HG03064 (cell line): ENCODE data around the gene VIPAS39.

Experiments used
- ATAC-seq: cut with Tn5 transposase; IDR thresholded peaks from one replicate; pipeline ENCODE4 v1.9.1; 2021; ENCODE audit warnings: low read depth; ENCODE audit not compliant: unreplicated experiment

Gene VIPAS39

DNA sequence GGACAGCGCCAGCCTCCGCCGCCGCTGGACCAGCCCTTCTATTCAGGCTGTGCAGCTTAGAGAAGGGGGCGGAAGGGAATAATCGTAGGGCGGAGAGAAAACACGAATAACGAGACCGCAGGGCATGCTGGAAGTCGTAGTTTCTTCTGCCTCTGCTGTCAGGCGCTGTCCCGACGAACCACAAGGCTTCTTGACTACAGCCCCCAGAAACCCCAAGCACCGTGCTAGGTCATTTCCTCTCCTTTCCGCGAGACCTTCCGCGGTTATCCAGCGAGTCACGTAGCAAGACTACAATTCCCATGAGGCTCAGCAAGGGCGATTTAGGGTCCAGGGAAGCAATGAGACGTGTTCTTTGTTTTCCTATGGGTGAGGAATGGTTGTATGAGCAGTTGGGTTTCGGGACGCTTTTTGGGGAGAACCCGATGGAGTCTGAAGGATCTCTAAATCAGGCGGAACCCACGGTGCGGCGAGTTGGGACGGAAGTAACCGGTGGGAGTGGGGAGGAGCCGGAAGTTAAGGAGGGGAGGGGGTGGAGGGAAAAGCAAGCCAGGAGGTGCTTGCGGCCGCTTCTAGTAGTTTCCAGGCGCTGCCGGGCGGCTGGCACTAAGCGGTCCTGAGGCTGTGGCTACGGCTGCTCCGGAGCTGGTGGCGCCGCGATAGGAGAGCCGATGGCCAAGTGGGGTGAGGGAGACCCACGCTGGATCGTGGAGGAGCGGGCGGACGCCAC is at the start of gene VIPAS39, which contains the start of gene AHSA1:
TSS of gene VIPAS39 (minus strand) at position 80 of the 727 bp plus-strand sequence. CDS start 3,499 bp downstream, outside the sequence.
TSS of gene AHSA1 (plus strand) at position 572 of the 727 bp plus-strand sequence. CDS start at position 669, 97 bp downstream.
- ATAC-seq: peak; percentile 83

DNA sequence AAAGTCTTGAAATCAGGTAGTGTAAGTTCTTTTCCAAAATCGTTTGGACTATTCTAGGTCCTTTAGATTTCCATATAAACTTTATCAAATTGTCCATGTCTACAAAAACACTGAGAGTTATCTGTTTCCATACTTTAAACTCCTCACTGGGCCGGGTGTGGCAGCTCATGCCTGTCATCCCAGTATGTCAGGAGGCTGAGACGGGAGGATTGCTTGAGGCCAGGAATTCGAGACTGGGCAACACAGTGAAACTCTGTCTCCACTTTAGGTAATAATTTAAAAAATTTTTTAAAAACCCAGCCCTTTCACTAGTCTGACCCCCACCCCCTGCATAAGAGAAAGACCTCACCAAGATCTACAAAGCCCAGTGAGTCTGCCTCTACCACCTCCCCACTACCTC is 47.6 kb upstream of the VIPAS39 start:
- ATAC-seq: no peak

DNA sequence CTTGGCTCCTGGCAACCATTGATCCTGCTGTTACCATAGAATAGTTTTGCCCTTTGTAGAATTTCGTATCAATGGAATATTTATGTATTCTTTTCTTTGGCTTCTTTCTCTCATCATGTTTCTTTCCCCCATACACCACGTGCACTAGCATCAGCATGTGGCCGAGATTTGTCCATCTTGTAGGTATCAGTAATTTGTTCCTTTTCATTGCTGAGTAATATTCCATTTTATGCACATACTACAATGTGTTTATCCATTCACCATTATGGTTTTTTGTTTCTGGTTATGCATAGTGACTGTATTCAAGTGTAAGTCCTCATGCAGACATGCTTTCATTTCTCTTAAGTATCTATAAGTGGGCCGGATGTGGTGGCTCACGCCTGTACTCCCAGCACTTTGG is 45.7 kb upstream of the VIPAS39 start:
- ATAC-seq: no peak

DNA sequence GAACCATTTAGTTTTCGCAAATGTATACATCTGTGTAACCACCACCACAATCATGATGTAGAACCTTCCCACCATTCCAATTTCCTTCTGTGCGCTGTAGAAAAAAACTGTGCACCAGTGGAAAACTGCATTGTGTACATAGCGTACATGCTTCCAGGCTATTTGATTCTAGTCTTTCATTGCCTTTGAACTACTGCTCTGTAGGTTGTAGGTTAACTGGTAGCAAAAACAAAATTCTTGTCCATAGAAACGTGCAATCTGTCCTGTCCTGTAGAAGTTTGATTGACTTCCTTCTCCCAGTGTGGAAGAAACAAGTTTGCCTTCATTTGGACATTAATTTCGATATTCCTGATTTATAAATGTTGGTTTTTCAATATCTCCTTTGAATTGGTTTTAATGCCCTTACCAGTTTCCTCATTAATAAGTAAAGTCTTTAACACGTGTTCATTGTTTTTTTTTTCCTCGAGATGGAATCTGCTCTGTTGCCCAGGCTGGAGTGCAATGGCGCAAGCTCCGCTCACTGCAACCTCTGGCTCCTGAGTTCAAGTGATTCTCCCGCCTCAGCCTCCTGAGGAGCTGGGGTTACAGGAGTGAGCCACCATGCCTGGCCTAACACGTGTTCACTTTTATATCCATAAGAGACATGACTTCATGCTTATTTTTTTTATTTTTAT is 44.8 kb upstream of the VIPAS39 start:
- ATAC-seq: no peak

DNA sequence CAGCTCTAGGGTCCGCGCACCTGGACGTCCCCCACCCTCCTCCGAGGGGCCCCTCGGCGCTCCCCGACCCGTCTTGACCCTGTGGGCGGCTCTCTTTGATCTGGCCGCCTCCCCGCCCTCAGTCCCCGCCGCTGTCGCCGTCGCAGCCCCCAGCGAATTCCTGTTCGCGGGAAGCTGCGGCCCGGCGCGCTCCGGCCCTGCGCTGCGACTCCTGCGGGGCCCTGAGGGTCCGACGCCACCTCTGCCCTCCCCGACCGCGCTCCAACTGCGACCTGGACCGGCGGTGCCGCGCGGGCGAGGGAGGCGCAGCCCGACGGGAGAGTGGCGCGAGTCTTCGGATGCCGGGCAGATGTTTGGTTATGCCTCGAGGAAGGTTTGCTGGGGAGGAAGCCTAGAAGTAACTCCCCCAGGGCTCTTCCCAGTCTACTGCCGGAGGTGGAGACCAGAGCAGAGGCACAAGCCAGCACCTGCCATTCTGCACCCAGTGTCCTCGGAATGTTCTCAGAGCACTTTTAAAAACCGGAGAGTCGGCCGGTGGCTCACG is 41.7 kb upstream of the VIPAS39 start:
- peak; percentile 22 for ATAC-seq

DNA sequence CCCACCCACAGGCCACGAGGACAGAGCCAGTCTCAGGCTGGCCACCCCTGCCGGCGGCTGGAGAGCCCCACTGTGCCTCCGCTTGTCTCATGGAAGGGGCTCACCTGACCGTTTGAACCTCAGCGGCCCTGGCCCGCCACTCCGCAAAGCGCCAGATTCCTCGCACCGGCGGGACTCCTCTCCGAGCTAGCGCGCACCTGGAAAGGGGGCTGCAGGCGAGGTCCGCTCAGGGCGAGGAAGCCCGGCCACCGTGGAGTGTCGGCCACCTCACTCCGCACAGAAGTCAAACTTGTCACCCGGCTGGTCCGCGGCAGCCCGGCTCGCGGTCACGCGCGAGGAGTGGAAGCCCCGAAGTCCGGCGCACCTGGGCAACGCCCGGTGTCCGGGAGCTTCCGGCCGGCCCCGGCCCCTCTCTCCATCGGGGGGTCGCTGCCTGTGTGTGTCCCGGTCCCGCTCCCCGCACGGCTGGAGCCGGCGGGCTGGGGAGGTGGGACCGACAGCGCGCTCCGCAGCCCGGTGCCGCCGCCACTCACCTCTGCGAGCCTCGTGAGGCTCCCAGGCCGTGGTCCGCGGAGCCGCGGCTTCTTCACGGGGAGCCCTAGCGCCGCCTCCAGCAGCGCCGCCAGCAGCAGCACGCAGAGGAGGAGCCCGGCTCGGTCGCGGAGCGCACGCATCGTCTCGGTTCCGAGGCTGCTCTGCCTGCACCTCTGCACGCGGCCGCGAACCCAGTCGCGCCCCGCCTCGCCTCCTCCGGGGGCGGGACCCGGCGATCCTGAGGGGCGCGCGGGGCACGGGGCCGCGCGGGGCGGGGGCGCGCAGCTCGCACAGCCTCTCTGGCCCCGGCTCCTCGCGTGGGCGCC is 40.9 kb upstream of the VIPAS39 start, which contains the start of gene ISM2:
TSS of gene ISM2 (minus strand) at position 697 of the 860 bp plus-strand sequence. CDS start at position 674, 23 bp downstream.
- ATAC-seq: peak; percentile 67

DNA sequence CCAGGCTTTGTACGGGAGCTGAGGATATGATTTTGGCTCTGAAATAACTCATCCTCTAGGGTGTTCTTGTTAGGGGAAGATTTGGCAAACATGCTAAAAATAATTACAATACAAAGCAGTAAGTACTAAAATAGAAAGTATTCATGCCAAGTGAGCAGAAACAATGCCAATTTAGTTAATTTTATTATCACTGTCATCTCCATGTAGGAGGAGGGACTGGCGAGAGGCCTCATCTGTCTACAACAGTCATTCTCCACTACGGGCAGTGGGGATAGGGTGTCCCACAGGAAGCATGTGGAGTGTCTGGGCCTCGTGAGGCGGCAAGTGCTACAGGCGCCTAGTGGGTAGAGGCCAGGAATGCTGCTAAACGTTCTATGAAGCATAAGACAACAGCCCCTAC is 37.9 kb upstream of the VIPAS39 start:
- no peak for ATAC-seq

DNA sequence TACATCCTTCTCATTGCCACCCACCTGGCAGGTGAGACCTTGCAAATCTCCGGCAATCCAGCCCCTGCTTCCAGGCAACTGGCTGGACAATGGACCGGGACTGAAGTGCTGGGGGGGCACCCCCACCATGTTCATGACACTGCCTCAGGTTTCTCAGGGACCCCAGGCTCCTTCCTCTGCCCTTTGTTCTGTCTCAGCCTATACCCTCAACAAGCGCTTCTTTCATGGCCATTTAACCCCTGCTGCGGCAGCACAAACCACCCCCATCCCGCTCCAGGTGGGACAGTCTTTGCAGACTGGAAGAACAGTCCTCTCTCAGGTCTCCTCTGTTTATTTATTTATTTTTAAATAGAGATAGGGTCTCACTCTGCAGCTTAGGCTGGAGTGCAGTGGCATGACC is 33.7 kb upstream of the VIPAS39 start:
- no peak for ATAC-seq

DNA sequence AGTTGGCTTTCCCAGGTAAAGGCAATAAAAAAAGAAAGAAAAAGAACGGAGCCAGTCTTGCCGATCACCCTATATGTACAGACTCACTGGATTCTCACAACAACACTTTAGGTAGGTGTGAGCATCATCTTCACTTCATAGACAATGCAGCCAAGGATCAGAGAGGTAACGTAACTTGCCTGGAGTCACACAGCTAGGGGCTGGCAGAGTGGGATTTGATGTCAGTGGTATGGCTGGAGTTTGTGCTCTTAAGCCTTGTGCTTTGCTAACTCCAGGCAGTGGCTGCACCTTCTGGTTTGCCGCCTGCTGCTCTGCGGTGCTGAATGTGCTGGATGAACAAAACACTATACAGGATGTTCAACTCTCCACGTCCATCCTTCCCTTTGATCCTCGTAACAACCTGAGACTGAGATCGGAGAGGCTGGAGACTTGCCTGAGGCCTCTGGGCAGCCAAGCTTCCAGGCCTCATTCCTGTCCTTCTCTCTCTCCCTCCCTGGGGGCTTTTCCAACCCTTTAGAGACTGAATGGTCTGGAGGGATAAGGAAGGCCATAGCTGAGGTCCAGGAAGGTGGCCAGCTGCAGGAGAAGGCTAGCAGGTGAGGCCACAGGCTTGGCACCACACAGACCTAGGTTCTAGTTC is 33.1 kb upstream of the VIPAS39 start:
- ATAC-seq: no peak

DNA sequence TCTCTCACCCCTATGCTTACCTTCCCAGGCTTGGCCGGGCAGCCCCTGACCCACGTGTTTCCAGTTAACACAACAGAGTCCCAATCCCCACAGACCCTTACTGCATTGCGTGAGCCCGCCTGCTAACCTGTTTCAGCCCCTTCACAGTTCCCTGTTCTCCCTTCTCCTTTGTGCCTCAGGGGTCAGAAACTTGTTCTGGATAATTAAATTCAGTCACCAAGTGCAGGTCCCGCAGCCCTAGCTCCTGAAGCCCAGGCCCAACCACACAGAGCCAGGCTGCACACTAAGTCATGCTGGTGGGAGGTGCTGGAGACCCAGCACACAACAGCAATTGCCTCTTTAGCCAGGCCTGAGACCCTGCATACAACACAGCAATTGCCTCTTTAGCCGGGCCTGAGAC is 31.6 kb upstream of the VIPAS39 start:
- ATAC-seq: no peak

DNA sequence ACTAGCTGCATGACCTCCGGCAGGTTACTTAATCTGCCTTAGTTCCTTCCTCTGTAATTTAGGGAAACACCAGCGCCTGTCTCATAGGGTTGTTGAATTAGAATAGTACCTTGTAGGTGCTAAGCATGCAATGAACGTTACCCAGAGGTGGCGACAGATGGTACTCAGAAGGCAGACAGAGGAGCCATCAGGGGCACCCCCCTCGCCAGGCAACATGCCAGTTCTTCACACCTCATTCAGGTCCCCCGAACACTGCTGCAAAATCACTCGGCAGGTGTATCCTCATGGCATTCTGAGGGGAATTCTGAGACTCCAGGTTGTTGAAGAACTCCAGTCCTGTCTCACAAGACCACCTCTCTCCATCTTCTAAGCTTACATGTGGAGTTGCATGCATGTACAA is 31.2 kb upstream of the VIPAS39 start:
- no peak for ATAC-seq

DNA sequence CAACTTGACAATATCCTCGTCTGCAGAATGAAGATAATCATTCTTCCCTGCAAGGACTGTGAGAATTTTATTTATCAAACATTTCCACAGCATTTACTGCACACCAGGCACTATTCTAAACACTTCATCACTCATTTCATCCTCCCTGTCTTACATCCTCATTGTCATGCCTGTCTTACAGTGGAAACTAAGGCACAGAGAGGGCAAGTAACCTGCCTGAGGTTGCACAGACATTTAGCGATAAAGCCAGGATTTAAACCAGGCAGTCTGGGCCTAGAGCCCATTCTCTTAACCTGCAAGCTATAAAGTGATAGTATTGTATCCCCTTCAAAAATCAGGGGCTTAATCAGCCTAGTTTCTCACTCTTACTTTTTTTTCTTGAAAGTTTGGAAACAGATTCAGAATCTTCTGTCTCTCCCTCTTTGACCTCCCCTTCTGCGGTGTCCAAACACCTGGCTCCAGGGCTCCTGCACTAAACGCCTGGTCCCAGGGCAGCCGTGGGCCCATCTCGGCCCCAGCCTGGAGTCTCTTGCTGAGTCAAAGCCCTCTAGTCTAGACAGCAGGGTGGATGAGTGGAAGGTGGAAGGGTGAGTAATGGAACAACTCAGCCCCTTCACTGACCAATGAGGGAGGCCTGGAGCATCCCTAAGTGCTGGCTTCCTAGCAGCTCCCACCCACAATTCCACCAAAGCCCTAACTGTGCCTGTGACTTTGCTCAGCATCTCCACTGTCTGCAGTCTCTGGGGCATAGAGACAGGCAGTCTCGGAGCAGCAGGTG is 28.7 kb upstream of the VIPAS39 start:
- ATAC-seq: no peak

DNA sequence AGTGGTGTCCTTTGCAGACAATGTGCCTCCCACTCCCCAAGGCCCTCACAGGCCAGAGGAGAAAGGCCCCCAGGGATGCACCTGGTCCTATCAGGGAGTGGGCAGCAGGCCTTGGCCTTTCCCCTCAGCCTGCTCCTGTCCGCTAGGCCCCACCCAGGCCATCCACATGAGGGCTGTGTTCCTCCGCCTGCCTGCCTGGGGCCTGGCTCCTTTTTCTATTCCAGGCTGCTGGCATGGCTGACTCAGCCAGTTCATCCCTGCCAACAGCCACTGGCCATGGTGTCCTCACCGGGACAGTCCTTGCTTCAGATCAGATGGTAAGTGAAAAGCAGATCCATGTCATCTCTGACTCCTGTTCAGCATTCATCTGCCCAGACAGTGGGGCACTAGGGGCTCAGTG is 27.9 kb upstream of the VIPAS39 start:
- no peak for ATAC-seq

DNA sequence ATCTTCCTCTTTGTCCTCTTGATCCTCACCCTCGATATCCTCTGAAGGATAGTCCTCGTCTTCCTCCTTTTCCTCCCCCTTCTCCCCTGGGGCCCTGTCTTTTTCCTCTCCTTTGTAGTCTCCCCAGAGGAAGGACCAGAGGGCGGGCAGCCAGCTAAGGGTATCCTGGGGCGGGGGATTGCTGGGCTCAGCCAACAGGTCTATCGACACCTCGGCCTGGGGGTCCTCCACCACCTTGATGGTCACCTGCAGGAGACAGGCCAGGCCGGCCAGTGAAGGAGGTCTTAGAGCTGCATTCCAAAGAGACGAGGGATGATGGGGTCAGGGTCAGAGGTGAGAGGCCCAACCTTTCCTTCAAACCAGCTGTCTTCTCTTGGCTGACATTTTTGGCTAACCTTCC is 25.0 kb upstream of the VIPAS39 start:
- ATAC-seq: no peak

DNA sequence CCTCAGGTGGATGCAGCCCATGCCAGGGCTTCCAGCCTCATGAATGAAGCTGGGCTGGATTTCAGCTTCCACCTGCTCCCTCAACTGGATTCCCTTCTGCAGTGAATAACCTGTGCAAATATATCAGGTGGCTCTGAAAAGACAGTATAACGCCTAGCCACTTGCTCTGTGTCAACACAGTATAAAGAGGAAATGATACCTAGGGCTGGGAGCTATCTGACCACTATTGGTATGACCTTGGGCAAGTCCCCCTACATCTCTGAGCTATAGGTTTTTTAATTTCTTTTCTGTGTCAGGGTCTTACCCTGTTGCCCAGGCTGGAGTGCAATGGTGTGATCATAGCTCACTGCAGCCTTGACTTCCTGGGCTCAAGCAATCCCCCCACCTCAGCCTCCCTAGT is 21.4 kb upstream of the VIPAS39 start:
- ATAC-seq: no peak

DNA sequence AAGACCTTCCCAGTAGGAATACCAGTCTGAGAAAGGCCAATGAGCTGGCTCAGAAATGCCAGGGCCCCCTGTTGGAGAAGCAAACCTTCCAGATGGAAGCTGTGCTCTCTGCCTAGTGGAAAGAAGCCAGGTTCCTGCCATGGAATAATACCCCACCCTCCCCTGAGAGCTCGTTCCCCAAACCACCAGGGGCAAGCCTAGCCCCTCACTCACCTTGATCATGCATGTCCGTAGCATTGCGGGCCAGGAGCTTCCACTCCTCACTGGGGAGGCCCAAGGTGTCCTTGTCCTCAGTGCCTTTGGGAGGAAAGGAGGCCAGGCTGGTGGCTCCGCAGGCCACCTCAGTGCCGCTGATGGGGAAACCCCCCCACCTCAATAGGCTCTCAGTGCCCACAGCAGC is 20.6 kb upstream of the VIPAS39 start:
- no peak for ATAC-seq

DNA sequence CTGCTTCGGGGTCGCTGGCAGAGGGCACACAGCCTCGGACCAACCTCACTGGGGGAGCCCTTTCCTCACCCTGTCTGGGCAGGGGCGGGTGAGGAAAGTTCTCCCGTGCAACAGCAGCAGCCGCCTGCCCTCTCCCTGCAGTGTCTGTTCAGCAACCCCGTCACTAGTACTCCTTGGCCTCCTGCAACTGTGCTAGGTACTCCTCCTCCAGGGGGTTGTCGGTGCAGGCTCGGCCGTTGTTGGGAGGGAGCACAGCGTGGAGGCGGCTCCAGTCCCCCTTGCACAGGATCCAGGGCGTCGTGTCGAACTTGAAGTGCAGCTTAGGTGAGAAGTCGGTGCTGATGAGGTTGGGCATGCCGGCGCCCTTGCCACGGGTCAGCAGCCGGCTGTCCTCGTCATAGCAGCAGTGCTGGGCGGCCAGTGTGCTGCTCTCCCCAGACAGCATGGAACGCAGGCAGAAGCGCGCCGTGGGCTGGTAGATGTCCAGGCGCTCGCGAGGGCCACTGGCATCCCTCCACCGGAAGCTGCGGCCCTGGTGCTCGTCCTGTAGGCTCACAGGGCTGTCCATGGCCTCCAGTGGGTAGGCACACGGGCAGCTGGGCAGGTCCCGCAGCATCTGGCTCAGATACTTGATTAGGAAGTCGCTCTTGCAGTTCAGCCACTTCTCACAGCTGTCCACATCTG is 18.2 kb upstream of the VIPAS39 start:
- ATAC-seq: no peak

DNA sequence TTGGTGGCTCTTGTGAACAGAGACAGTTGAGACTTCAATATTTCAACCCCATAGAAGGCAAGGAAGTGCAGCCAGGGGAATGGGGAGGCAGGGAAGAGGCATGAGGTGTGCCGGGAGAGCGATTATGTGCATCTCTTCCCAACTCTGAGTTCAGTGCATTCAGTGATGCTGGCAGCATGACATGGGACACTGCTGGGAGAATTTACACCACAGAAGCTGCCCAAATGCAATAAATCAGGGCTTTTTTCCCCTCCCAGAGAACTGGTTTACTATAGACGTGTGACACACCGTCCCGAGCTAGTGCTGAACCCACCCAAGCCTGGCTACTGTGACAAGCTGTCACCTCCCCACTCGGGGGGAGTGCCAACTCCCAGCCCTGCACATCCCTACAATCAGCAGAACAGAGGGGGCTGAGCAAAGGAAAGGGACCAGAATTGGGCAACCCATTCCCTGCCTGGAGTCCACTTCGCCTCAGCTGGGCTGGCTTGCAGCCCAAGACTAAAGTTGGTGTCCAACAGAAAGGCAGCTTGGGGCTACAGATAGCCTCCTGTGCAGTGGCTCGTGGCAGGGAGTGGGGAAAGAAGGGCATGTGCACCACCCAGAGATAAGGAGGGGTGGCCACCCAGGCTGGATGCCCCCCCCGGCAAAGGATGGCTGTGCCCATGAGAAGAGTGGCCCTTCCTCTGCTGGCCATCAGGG is 17.2 kb upstream of the VIPAS39 start:
- no peak for ATAC-seq
